Fibroblast of villous mesenchyme (primary cell): ENCODE measurements around the gene ZFP57. TPM values are rescaled to one million over a fixed set of nuclear protein-coding genes. Genes with fewer than 3 reads are reported as not detected.

Experiments used
- DNase-seq: peaks from one replicate; pipeline ENCODE4 v3.0.0-alpha.2; 2010; ENCODE audit warnings: low read depth
- H3K4me3 ChIP-seq: 2 replicates; pipeline ENCODE4 v1.5.1; 2011; ENCODE audit warnings: low read depth, mild to moderate bottlenecking, low read length
- CTCF ChIP-seq: IDR thresholded peaks from 2 replicates; pipeline ENCODE4 v1.5.1; 2012; ENCODE audit warnings: low read depth, mild to moderate bottlenecking, low read length; ENCODE audit not compliant: insufficient read depth
- small RNA-seq: library from RNA; depleted of rRNA; stranded (forward); fragments of <200 nt; gene quantifications from one replicate; pipeline ENCODE3, GENCODE V24; 2012
- total RNA-seq: library from RNA; depleted of rRNA; stranded (reverse); fragments of >200 nt; gene quantifications from 2 replicates; pipeline ENCODE4 v1.2.3, GENCODE V29; 2012

ZFP57 gene
- total RNA-seq, 1 donor, result not detected

- no peak for TF ChIP-seq CTCF
- DNase-seq, result no peak
- H3K4me3 ChIP-seq, result no peak overlapping the region
These were observed 56.4 kb downstream of the ZFP57 start for GRCh38 chr6:29624520-29624961.

Small RNA genes lying within 50 kb of the gene (small RNA-seq; reads per million reads assigned to genes)
- not detected for gene SUMO2P1

Other genes with a start within 250 kb of the ZFP57 start
- gene OR10C1, start 241.8 kb downstream of the ZFP57 start, total RNA-seq, result not detected in 2 replicates
- not detected in 2 replicates for gene OR11A1, start 224.1 kb downstream of the ZFP57 start, total RNA-seq
- not detected in 2 replicates for gene OR2H1, start 224.0 kb downstream of the ZFP57 start, total RNA-seq
- not detected in 2 replicates for gene MAS1L, start 193.2 kb downstream of the ZFP57 start, total RNA-seq
- gene UBD, start 121.4 kb downstream of the ZFP57 start, total RNA-seq, result not detected in 2 replicates
- not detected in 2 replicates for gene OR2H2, start 96.0 kb downstream of the ZFP57 start, total RNA-seq
- gene GABBR1, start 48.0 kb downstream of the ZFP57 start, total RNA-seq, result 12.5 and 13.9 TPM in 2 replicates
- gene MOG, start 24.1 kb downstream of the ZFP57 start, total RNA-seq, result not detected in 2 replicates
- gene HLA-F, start 42.3 kb upstream of the ZFP57 start, total RNA-seq, result 27.2 and 42.2 TPM in 2 replicates
- gene HLA-G, start 146.7 kb upstream of the ZFP57 start, total RNA-seq, result not detected in 2 replicates